Iris pigment epithelial cell (primary cell): Measurements from ENCODE around the gene ARL13A.
"Not testable (repeated sequence)": the region's sequence is repeated elsewhere in the genome, so short reads cannot be mapped to it uniquely, and the experiment has no call there.

Experiments used
- DNase-seq: peaks from one replicate; pipeline ENCODE4 v3.0.0-alpha.2; 2011; ENCODE audit warnings: low read depth

Gene ARL13A

DNA sequence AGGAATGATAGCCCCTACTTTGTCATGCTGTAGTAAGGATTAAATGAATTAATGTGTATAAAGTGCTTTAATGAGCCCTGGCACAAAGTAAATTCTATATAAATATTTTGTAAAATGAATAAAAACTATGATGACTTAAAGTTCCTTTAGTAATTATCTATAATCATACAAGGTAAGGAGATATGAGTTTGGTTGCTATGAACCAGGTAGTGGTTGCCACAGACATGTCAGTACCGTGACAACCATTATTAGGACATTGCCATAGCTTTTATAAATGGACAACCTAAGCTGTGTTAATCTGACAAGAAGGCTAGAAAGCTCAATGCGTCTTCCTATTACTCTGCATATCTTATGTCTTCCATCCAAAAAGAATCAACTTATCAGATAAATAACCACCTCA is at the start of gene ARL13A:
ARL13A (plus strand) TSS at position 301 of the 400 bp plus-strand sequence. CDS start 3,982 bp downstream, outside the sequence.
- no peak for DNase-seq

GRCh38 chrX:100924375-100924774 is 45.1 kb upstream of the ARL13A start:
- DNase-seq = no peak

GRCh38 chrX:100926453-100926852 is 43.1 kb upstream of the ARL13A start:
- peak; percentile 67 for DNase-seq

GRCh38 chrX:100928660-100929613 is 40.6 kb upstream of the ARL13A start, which contains the start of gene XKRX:
Gene XKRX (minus strand): TSS chrX:100928917. CDS start chrX:100928304, 613 bp downstream.
- peak; percentile 15 for DNase-seq

DNA sequence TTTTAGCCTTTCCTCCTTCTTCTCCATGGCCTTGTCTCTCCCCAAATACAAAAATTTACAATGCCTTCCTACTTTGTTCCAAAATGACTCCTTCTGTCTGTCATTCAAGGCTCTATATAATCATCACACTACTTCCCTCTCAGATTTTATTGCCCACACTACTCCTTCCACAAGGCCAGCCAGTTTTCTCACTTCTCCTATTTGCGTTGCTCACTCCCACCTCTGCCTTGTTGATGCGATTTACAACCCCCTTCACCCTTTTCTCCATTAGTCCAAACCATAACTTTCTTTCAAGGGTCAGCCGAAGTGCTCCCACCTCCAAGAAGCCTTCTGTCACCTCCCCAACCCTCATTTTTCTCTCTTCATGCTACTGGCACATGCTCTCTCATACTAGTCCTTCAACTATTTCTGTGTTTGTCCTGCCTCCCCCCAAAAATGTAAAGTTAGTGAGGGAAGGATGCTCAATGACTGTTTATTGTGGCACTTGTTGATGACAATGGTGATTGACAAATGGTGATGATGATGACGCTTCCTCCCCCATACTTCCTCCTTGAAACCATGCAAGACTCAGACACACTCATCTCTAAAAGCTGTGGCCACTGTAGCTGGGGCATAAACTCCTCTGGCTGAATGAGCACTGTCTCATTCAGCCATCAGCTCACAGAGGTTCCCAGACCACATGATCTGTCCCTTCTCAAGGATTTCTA is 38.1 kb upstream of the ARL13A start:
- no peak for DNase-seq

DNA sequence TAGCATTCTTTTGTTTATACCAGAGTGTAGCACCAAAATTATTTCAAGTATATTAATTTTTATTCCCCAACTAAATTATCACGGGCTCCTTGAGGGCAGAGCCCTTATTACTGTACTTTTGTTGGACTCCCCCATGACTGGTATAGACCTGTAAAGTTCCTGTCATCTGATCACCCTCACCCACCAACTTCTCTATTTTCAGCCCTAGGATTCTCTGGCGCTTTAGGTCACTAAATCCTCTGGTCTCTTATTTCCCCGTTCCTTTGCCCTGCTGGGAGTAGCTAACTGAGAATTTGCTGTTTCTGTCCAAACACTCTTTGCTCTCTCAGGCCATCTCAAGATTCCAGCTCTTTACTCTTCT is 37.6 kb upstream of the ARL13A start:
- DNase-seq = no peak

GRCh38 chrX:100935767-100936166 is 33.7 kb upstream of the ARL13A start:
- DNase-seq = no peak

DNA sequence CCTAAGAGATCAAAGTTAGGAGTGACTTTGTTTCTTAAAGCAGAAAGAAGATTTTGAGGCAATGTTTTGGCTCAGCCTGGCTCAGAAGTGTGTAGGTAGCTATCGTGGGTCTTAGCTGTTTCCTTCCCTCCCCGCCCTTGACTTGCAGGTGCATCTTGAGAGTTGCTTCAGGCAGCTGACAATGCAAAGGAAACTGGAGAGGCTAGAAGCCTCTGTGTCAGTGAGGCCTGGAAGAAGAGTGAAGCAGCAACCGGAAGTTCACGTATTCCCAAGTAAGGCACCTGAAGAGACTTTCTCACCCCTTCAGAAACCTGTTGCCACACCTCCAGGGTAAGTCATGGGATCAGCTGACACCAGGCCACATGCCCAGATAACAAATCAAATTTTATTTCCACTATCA is 30.2 kb upstream of the ARL13A start:
- no peak for DNase-seq

DNA sequence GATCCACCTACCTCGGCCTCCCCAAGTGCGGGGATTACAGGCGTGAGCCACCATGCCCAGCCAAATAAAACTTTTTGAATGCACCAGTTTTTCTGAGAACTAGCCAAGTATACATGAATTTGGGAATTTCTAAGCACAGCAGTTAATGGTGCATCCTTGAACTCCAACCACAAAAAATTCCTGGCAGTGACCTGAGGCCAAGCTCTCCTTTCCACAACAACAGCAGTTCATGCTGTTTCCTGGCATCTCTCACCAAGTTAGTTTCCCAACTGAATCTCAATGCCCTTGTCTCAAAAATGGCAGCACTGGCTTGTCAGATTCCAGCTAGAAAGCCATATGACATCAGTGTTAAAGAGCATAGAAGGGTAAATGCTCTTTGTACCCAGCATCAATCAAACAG is 24.9 kb upstream of the ARL13A start:
- DNase-seq = no peak

- no peak for DNase-seq
These were observed 23.1 kb upstream of the ARL13A start for GRCh38 chrX:100946299-100946927.

DNA sequence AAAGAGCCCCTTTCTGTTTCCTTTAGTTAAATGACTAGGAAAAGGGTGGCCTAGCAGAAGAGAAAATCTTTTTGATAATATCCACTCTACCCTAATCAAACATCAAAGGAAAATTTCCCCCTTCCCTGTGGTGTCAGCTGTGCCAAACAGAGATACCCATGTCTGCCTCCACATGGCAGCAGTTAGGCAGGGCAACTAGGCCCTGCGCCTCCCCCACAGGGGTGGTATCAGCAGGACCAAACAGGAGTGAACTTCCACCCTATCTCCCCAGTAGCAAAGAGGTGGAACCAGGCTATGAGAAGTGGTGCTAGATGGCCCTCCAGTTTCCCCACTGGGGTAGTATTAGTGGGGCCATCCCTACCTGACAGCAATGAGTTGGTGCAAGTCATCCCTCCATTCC is 21.0 kb upstream of the ARL13A start:
- DNase-seq = no peak

DNA sequence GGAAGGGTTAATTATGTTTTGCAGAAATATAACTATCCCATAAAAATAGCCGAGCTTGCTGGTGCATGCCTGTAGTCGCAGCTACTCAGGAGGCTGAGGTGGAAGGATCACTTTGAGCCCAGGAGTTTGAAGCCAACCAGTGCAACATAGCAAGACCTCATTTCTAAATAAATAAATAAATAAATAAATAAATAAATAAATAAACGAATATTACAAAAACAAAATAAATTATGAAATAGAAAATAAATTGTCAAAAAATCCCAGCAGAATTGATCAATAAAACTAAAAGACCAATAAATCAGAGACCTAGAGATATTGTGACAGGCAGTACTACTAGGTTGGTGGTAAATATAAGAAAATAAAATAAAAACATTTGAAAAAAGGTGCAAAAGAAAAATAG is 6.7 kb upstream of the ARL13A start:
- DNase-seq = no peak

- DNase-seq = no peak
These were observed 5.1 kb upstream of the ARL13A start for GRCh38 chrX:100964362-100964761.

GRCh38 chrX:100969936-100970335 is 428 bp downstream of the ARL13A start:
- DNase-seq = no peak

GRCh38 chrX:100973411-100973810 is 3.9 kb downstream of the ARL13A start:
- DNase-seq = peak; percentile 82

GRCh38 chrX:100975212-100975611 is 5.7 kb downstream of the ARL13A start:
- peak; percentile 65 for DNase-seq

DNA sequence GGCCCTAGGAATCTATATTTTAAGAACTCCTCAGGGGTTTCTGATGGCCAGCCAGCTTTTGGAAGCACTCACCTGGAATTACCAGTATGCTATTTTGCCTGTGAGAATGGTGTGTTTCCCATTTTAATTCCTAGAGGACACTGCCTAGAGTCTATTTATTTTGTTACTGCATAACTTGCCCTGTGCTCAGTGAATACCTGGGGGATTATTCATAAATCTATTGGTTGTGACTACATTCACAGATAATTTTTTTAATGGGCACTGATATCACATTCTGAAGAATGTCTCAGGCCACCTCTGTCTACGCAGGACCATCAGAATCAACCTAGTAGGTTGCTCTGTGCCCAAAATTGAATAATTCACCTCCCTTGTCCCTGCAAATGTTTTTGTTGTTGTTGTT is 6.7 kb downstream of the ARL13A start:
- DNase-seq = peak; percentile 7

DNA sequence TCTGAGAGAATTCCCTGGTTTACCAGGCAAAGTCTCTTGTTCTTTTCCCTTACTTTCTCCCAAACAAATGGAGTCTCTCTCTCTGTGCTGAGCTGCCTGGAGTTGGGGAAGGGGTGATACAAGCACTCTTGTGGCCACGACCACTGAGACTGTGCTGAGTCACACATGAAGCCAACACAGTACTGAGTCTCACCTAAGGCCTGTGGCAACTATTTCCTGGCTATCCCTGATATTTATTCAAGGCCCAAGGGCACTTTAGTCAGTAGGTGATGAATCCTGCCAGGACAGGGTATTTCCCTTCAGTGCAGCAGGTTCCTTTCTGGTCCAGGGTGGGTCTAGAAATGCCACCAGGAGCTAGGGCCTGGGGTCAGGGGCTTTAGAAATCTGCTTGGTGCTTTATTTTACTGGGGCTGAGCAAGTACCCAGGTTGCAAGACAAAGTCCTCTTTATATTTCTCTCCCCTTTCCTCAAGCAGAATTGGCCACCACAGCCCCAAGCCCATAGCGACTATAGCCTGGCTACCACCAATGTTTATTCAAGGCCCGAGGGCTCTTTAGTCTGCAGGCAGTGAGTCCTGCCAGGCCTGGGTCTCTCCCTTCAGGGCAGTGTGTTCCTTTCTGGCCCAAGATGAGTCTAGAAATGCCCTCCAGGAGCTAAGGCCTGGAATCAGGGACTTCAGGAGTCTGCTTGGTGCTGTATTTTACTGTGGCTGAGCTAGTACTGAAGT is 10.5 kb downstream of the ARL13A start:
- DNase-seq = peak; percentile 4

DNA sequence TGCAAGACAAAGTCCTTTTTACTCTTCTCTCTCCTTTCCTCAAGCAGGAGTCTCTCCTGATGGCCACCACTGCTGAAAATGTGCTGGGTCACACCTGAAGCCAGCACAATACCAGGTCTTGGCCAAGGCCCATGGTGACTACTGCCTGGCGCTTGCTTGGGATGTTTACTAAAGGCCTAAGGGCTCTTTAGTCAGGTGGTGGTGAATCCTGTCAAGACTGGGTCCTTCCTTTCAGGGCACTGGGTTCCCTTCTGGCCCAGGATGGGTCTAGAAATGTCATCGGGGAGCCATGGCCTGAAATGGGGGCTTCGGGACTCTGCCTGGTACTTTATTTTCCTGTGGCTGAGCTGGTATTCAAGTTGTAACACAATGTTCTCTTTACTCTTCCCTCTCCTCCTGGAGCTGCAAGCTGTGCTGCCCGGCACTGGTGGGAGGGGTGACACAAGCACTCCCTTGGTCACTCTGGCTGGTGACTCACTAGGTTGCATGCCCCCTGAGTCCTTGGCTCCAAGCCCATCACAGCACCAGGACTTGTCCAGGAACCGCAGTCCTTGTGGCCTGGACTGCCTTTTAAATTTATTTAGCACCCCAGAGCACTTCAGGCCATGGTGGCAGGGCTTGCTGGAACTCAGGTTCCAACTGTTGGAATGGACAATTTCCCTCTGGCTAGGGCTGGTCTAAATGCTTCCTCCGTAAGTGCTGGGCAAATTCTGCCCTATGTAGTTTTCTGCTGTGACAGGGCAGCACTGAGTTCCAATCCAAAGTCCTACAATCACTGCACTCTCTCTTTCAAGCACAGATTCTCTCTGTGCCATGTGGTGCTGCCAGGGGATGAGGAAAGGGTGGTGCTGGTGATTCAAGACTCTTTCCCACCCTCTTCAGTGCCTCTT is 11.3 kb downstream of the ARL13A start:
- peak; percentile 67 for DNase-seq

GRCh38 chrX:100981498-100981845 is 12.0 kb downstream of the ARL13A start:
- not testable (repeated sequence) for DNase-seq

DNA sequence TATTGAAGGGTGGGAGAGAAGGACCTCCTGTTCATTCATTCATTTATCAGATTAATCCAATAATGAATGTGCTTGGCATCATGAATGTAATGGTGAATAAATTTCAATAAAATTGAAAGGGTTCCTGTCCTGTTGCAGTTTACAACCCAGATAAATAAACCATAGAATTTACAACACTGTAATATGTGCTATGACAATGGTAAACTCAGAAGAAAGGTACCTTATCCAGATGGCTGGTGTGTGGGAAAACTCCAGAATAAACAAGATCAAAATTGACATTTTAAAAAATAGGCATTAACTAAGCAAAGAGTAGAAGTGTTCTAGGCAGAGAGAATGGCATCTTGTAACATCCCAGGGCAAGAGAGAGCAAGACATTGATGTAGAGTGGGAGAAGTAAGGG is 15.3 kb downstream of the ARL13A start:
- DNase-seq = no peak
